Measurements from ENCODE around the gene FAM89A. TPM values are rescaled to one million over a fixed set of nuclear protein-coding genes. Genes with fewer than 3 reads are reported as not detected.

FAM89A gene
- total and polyA plus RNA-seq, 9 of the 15 experiments (the other 6 are each of a cell fraction or from before 2014, with no cell fraction given) = 8.7 to 66.2 (median 43.3) TPM

GRCh38 chr1:231049121-231049979 is 9.3 kb upstream of the FAM89A start (continued):
- TF ChIP-seq TEAD1 (CRISPR knock-in tag; IDR thresholded peaks at IDR 0.05) = peak; percentile 75 to 91
- no peak for TF ChIP-seq NR1H2 (CRISPR knock-in tag; IDR thresholded peaks at IDR 0.05)
- TF ChIP-seq ELK3 (CRISPR knock-in tag; IDR thresholded peaks at IDR 0.05) = no peak
- TF ChIP-seq ZNF589 (CRISPR knock-in tag; IDR thresholded peaks at IDR 0.05; ENCODE audit: low read depth) = peak; percentile 91
- no peak for TF ChIP-seq ZC3H4 (CRISPR knock-in tag; IDR thresholded peaks at IDR 0.05; ENCODE audit: borderline replicate concordance)
- TF ChIP-seq E2F5 (CRISPR knock-in tag; IDR thresholded peaks at IDR 0.05) = no peak
- no peak for TF ChIP-seq ZNF780A (CRISPR knock-in tag; IDR thresholded peaks at IDR 0.05)
- TF ChIP-seq POLR2AphosphoS2 (IDR thresholded peaks at IDR 0.05; ENCODE audit: low read length) = no peak
- TF ChIP-seq ZNF639 (CRISPR knock-in tag; conservative IDR thresholded peaks at IDR 0.05 in 1 of 2, IDR thresholded peaks at IDR 0.05 in 1 of 2) = peak in 1 of 2 experiments; percentile 29; a peak in 2 of 4 replicates
- peak; percentile 84 for TF ChIP-seq NFE2 (IDR thresholded peaks at IDR 0.05; ENCODE audit: low read depth)
- TF ChIP-seq FOXP1 (CRISPR knock-in tag; IDR thresholded peaks at IDR 0.05) = peak; percentile 87
- TF ChIP-seq MAFF (IDR thresholded peaks at IDR 0.05; ENCODE audit: low read length) = peak; percentile 66
- TF ChIP-seq ZNF583 (CRISPR knock-in tag; IDR thresholded peaks at IDR 0.05) = peak; percentile 95
- TF ChIP-seq ZZZ3 (IDR thresholded peaks at IDR 0.05) = no peak
- peak; percentile 80 for TF ChIP-seq MYC (IDR thresholded peaks at IDR 0.05; ENCODE audit: low read depth, low read length)
- no peak; the same call in 1 of the 2 replicates for TF ChIP-seq MYC (CRISPR knock-in tag; IDR thresholded peaks at IDR 0.05; ENCODE audit: borderline replicate concordance, low read depth)
- TF ChIP-seq IRF1 (CRISPR knock-in tag; IDR thresholded peaks at IDR 0.05; ENCODE audit: borderline replicate concordance) = no peak
- TF ChIP-seq HLTF (IDR thresholded peaks at IDR 0.05) = no peak
- TF ChIP-seq SMARCB1 (IDR thresholded peaks at IDR 0.05; ENCODE audit: insufficient read length, low read depth) = no peak
- TF ChIP-seq ZNF280A (IDR thresholded peaks at IDR 0.05; ENCODE audit: low read depth, partially characterized antibody) = no peak
- peak in 1 of 2 experiments; percentile 33; a peak in 2 of 4 replicates for TF ChIP-seq KDM1A (IDR thresholded peaks at IDR 0.05)

Data from K562 (cell line).